Endothelial cell of umbilical vein (primary cell): ENCODE results near the gene PLXNA4. TPM values are rescaled to one million over a fixed set of nuclear protein-coding genes. Genes with fewer than 3 reads are reported as not detected.

Experiments used
- BruUV-seq: library from RNA; stranded (reverse); fragments of 400-500 nt; replicated peaks from 2 replicates; lab custom pipeline; 2021; lab: Mats Ljungman, UMichigan
- CTCF ChIA-PET: fragments of 300-600, 350-600 bp; sonication (Branson Sonifier 250); formaldehyde crosslinking; loops from one replicate; lab custom pipeline; 2021; ENCODE audit warnings: antibody characterized with exemption, inconsistent platforms; lab: Charles Lee
- POLR2A ChIA-PET: fragments of 300-600, 350-600 bp; sonication (Branson Sonifier 250); formaldehyde crosslinking; loops from one replicate; lab custom pipeline; 2021; ENCODE audit warnings: antibody characterized with exemption, inconsistent platforms; lab: Charles Lee
- DNase-seq: peaks from one replicate; pipeline ENCODE4 v3.0.0-alpha.2; 2011; ENCODE audit warnings: low read depth, low spot score
- FAIRE-seq: peaks from 2 replicates; lab custom pipeline; 2011; peaks lifted over from hg19 to GRCh38; lab: Jason Lieb, UNC
- H2AFZ ChIP-seq: 2 replicates; pipeline ENCODE4 v1.6.0; 2012; ENCODE audit warnings: low read depth, low read length, control low read depth, inconsistent platforms
- H3K27ac ChIP-seq: 2 replicates; pipeline ENCODE4 v1.5.1; 2011; ENCODE audit warnings: low read depth, mild to moderate bottlenecking, control low read depth, low read length, moderate library complexity; ENCODE audit not compliant: insufficient read depth
- H3K27me3 ChIP-seq, 2 experiments: 2 replicates each; pipeline versions ENCODE4 v1.6.0 to v1.6.1; 2011; ENCODE audit warnings: low read length in 2 of 2, mixed read lengths in 1 of 2; ENCODE audit not compliant: control insufficient read depth in 2 of 2, insufficient read depth in 2 of 2
- H3K36me3 ChIP-seq, 2 experiments: 2 replicates in 1 of 2; 3 replicates in 1 of 2; pipeline ENCODE4 v1.5.1; 2011; ENCODE audit warnings: low read length in 2 of 2, mild to moderate bottlenecking in 1 of 2, moderate library complexity in 1 of 2; ENCODE audit not compliant: control insufficient read depth in 2 of 2, insufficient read depth in 2 of 2; ENCODE audit errors: extremely low read depth in 1 of 2
- H3K4me1 ChIP-seq: 3 replicates; pipeline ENCODE4 v1.5.1; 2011; ENCODE audit warnings: mild to moderate bottlenecking, low read length; ENCODE audit not compliant: control insufficient read depth, insufficient read depth; ENCODE audit errors: extremely low read depth
- H3K4me2 ChIP-seq: 2 replicates; pipeline ENCODE4 v1.6.1; 2011; ENCODE audit warnings: low read length, control low read depth, mixed read lengths; ENCODE audit not compliant: insufficient read depth
- H3K4me3 ChIP-seq, 3 experiments: fragments of 200-600 bp in 1 of 3; sonication (generic), shearing (Covaris generic) in 1 of 3; replicated peaks in 1 of 3; 2 replicates each; pipeline ENCODE4 v1.5.1; 2011 to 2016; ENCODE audit warnings: control low read depth in 3 of 3, low read length in 3 of 3, mild to moderate bottlenecking in 2 of 3, inconsistent platforms in 1 of 3, low read depth in 1 of 3, moderate library complexity in 1 of 3; ENCODE audit not compliant: insufficient read depth in 1 of 3
- H3K79me2 ChIP-seq: 2 replicates; pipeline ENCODE4 v1.6.0; 2012; ENCODE audit warnings: low read length, inconsistent platforms; ENCODE audit not compliant: control insufficient read depth, insufficient read depth
- H3K9ac ChIP-seq: replicated peaks from 2 replicates; pipeline ENCODE3; 2011; ENCODE audit warnings: low read length, control low read depth; ENCODE audit not compliant: insufficient read depth; ENCODE audit errors: extremely low read depth
- H3K9me1 ChIP-seq: replicated peaks from 3 replicates; pipeline ENCODE4 v1.6.0; 2011; ENCODE audit warnings: mild to moderate bottlenecking, low read length; ENCODE audit not compliant: control insufficient read depth, insufficient read depth; ENCODE audit errors: extremely low read depth
- H3K9me3 ChIP-seq: replicated peaks from 2 replicates; pipeline ENCODE4 v1.5.1; 2012; ENCODE audit warnings: low read length, inconsistent platforms; ENCODE audit not compliant: control insufficient read depth, insufficient read depth
- H4K20me1 ChIP-seq: replicated peaks from 2 replicates; pipeline ENCODE3; 2011; ENCODE audit warnings: mild to moderate bottlenecking, low read length; ENCODE audit not compliant: control insufficient read depth, insufficient read depth; ENCODE audit errors: extremely low read depth
- EZH2 ChIP-seq: IDR thresholded peaks from 2 replicates; pipeline ENCODE4 v1.6.1; 2012; ENCODE audit warnings: borderline replicate concordance, low read depth, mild to moderate bottlenecking, moderate library complexity, low read length, inconsistent platforms; ENCODE audit not compliant: severe bottlenecking
- FOS ChIP-seq: IDR thresholded peaks from 2 replicates; pipeline ENCODE4 v1.6.1; 2011; ENCODE audit warnings: mild to moderate bottlenecking, low read length, moderate library complexity, borderline replicate concordance; ENCODE audit not compliant: insufficient read depth
- GATA2 ChIP-seq: IDR thresholded peaks from 2 replicates; pipeline ENCODE4 v1.7.0; 2011; ENCODE audit warnings: low read depth, mild to moderate bottlenecking, moderate library complexity, mixed read lengths, low read length; ENCODE audit not compliant: insufficient read length, insufficient read depth
- JUN ChIP-seq: IDR thresholded peaks from 2 replicates; pipeline ENCODE4 v1.6.1; 2011; ENCODE audit warnings: borderline replicate concordance, low read depth; ENCODE audit not compliant: insufficient read length, insufficient read depth
- MYC ChIP-seq: IDR thresholded peaks from one replicate; pipeline ENCODE4 v1.6.1; 2011; ENCODE audit warnings: mild to moderate bottlenecking, low read depth, low read length
- POLR2A ChIP-seq: IDR thresholded peaks from 2 replicates; pipeline ENCODE4 v1.6.1; 2012; ENCODE audit warnings: low read depth, mild to moderate bottlenecking, control low read depth, low read length
- POLR2AphosphoS5 ChIP-seq: IDR thresholded peaks from 2 replicates; pipeline ENCODE4 v1.6.1; 2012; ENCODE audit warnings: low read depth, mild to moderate bottlenecking, control low read depth, low read length, moderate library complexity; ENCODE audit not compliant: insufficient read depth
- dilution Hi-C: fragments of 300-500 bp; cut with MboI; formaldehyde crosslinking; loops from one replicate; pipeline ENCODE4 v1.15.0; 2019; ENCODE audit warnings: low sequenced_read_pairs; ENCODE audit not compliant: extremely low pct_ligation_motif_present
- intact Hi-C: fragments of 100-400 bp; cut with micrococcal nuclease; formaldehyde crosslinking; loops from one replicate; pipeline ENCODE4 v1.10.0; 2022
- polyA plus RNA-seq, 4 experiments: library from polyadenylated mRNA; depleted of rRNA in 3 of 4; stranded (reverse) in 3 of 4; unstranded in 1 of 4; fragments of >200 nt; gene quantifications; 2 replicates each; pipeline versions ENCODE4 v1.2.1 to v1.2.3, GENCODE V29; 2011 to 2012; ENCODE audit warnings: missing spikeins in 1 of 4
- total RNA-seq: library from RNA; stranded (reverse); gene quantifications from 2 replicates; pipeline ENCODE4 v1.2.3, GENCODE V29; 2021
- TF ChIP-seq, protein P1 (sequence below): IDR thresholded peaks from 2 replicates; pipeline ENCODE4 v1.6.1; 2011; ENCODE audit not compliant: insufficient read depth, insufficient read length
- TF ChIP-seq, protein P2 (sequence below), 2 donors: IDR thresholded peaks; 1 replicate in 1 of 2; 2 replicates in 1 of 2; pipeline ENCODE4 v1.5.1; 2011; ENCODE audit warnings: low read length in 2 of 2, mild to moderate bottlenecking in 2 of 2, moderate library complexity in 2 of 2, control low read depth in 1 of 2, inconsistent platforms in 1 of 2, low read depth in 1 of 2; ENCODE audit not compliant: insufficient read depth in 1 of 2; ENCODE audit errors: extremely low read depth in 1 of 2

The PLXNA4 gene
- total and polyA plus RNA-seq, 2 donors (not counting 3 experiments of a cell fraction or from before 2014, with no cell fraction given): 12.1 to 20.4 TPM

DNA sequence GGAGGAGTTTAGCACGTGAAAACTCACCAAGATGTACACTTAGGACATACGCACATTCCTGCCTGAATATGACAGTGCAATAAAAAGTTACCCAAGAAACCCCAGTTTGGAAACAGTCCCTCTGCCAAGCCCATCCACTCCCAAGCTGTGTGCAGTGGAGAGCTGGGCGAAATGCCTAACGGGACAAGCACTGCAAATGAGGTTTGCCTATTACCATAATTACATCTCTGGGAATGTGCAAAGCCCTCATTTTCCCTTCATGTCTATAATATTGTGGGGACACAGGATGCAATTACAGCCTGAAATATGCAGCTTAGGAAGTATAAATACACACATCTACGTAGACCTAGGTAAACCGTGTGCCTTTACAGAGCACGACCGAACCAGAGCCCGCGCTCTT, 117.5 kb downstream of the PLXNA4 start:
- dilution Hi-C loops: no loop called here
- intact Hi-C loops: no loop called here
- Histone ChIP-seq H4K20me1 (no peaks in the 10 kb centered on the region), H3K9ac (no peak overlapping the region), H3K36me3 (no peaks in the 10 kb centered on the region), H3K4me2 (no peak overlapping the region), H3K9me3 (no peaks in the 10 kb centered on the region), H3K9me1 (no peaks in the 10 kb centered on the region), H3K79me2 (no peaks in the 10 kb centered on the region), H3K27ac (no peak overlapping the region), H3K4me3 (no peak overlapping the region), H2AFZ (no peak overlapping the region), H3K4me1 (peaks cover 11% of the 10 kb centered on the region), H3K27me3 (no peaks in the 10 kb centered on the region)
- ChIA-PET CTCF (interaction anchor here (0.9 kb wide), 1 partner anchor 140 kb away, joined by 3 read pairs; no protein-coding TSS in a partner anchor), POLR2A (no interaction called here)
- TF ChIP-seq JUN: no peak
- TF ChIP-seq, protein P1, sequence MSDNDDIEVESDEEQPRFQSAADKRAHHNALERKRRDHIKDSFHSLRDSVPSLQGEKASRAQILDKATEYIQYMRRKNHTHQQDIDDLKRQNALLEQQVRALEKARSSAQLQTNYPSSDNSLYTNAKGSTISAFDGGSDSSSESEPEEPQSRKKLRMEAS: no peak
- TF ChIP-seq, protein P2, sequence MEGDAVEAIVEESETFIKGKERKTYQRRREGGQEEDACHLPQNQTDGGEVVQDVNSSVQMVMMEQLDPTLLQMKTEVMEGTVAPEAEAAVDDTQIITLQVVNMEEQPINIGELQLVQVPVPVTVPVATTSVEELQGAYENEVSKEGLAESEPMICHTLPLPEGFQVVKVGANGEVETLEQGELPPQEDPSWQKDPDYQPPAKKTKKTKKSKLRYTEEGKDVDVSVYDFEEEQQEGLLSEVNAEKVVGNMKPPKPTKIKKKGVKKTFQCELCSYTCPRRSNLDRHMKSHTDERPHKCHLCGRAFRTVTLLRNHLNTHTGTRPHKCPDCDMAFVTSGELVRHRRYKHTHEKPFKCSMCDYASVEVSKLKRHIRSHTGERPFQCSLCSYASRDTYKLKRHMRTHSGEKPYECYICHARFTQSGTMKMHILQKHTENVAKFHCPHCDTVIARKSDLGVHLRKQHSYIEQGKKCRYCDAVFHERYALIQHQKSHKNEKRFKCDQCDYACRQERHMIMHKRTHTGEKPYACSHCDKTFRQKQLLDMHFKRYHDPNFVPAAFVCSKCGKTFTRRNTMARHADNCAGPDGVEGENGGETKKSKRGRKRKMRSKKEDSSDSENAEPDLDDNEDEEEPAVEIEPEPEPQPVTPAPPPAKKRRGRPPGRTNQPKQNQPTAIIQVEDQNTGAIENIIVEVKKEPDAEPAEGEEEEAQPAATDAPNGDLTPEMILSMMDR (IDR thresholded peaks at IDR 0.05; ENCODE audit: extremely low read depth in 1 of 2, insufficient read depth in 1 of 2, low read depth in 1 of 2, low read length in 2 of 2): no peak
- TF ChIP-seq FOS: no peak
- no peak for TF ChIP-seq POLR2AphosphoS5
- TF ChIP-seq EZH2: no peak
- TF ChIP-seq GATA2: no peak
- TF ChIP-seq POLR2A: no peak
- no peak for TF ChIP-seq MYC
- DNase-seq: no peak
- FAIRE-seq: no peak
- no TSS peak for BruUV-seq
